GM18861 (cell line): ENCODE measurements around the gene ENTREP1.

ENCODE experiments used
- ATAC-seq: cut with Tn5 transposase; IDR thresholded peaks from one replicate; pipeline ENCODE4 v1.9.1; 2021; ENCODE audit not compliant: unreplicated experiment

The ENTREP1 gene

DNA sequence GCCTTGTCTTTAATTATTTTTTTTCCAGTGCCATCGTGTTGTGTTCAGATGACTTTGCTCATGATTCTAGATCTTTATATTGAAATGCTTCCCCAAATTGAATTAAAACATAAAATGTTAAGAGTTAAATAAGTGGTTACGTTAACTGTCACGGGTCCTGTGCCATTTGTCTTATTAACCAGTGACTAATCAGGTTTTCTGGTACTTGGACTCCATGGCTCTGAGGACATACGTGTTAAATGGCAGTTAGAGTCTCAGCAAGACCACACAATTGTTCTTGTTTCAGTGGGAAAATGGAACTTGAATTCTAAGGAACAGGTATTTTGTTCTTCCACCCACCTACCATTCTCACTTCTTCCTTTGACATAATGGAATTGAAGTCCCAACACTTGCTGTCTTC is 32.8 kb downstream of the ENTREP1 start:
- no peak for ATAC-seq

DNA sequence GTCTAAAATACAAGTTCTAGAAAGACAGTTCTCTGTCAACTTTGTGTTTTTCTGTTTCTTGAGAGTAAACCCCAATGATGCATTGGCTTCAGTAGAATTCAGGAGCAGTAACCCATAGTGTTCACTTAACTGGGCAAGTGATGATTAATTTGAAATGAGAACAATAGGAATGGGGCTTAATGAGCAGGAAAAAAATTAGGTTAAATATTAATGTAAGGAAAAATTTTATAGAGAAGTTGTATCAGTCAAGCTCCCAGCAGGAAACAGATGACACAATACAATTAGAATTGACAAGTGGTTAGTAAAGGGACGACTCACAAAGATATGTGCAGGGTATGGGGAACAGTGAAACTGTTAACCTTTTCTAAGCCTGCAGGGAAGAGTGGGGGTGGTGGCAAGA is 38.2 kb downstream of the ENTREP1 start:
- no peak for ATAC-seq

DNA sequence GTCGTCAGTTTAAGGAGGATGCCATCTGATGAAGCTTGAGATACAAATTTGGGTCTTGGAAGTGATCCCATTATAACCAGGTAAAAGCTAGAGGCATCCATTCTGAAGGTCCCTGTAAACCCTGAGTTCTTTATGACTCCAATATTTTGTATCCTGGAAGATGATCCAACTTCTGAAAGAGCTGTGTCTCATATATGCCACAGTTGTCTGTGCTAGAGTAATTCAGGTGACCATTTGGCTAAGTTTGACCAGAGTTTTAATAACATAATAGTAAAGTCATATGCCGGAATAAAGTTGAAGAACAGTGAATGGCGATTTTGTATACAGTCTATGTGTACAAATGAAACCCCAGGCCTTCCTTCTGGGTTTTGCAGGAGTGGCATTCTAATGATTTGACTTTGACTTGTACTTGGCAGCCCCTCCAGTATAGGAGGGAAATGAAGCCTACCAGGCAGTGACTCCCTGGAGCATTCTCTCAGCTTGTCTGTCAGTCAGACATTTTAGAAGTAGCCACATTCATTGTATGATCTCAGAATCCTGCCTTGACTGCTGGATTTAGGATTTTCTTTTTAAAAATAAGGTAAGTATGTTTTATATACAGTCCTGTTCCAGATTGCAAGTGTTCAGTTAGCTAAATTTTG is 39.6 kb downstream of the ENTREP1 start:
- no peak for ATAC-seq

DNA sequence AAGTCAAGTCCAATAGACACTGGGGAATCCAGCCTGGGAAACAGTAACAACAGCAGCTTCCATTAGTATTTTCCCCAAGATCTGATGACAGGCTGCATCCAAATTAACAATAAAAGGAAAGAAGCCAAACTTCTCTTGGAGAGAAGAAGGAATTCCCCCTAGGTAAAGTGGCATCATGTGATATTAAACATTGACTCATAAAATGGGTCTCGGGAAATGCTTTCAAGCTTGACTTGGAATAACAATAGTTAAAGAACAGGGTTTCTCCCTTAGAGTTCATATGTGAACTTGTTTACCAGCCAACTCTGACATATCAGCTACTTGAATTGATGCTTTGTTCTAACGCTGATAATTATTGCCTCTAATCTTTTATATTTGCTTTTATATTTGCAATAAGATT is 45.4 kb downstream of the ENTREP1 start:
- no peak for ATAC-seq

DNA sequence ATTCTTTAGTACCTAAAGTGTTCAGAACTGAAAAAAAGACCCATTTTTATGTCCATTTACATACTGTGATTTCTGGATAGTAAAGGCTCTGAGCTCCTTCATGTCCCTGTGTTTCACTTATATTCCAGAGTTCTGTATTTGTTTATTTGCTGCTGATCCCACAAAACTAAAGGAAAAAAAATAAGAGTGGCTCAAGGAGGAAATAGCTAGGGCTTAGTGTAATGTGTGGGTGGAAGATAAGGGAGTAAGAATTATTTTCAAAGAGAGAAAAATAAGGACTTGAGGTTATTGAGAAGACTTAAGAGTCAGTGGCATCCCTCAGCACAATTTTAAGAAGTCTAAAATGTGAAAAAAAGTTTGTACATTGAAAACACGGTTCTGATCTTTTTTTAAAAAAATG is 46.0 kb downstream of the ENTREP1 start:
- no peak for ATAC-seq

DNA sequence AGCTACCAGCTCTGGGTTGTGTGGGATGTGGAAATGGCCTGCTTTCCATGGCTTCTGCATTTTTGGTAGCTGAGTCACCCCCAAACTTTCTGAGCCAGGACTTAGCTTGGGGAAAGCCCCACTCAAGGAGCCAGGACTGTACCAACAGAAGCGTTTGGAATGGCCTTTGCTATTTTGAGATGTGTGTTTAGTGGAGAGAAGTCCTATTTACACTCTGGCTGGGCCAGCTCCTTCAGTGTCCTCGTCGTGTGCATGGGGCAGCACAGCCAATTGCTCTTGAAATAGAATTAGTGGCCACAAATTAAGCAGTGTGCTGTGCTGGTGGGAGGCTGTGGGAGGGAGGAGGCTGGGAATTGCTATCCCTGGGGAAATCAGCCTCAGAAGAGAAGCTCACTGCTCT is 51.6 kb downstream of the ENTREP1 start:
- no peak for ATAC-seq

DNA sequence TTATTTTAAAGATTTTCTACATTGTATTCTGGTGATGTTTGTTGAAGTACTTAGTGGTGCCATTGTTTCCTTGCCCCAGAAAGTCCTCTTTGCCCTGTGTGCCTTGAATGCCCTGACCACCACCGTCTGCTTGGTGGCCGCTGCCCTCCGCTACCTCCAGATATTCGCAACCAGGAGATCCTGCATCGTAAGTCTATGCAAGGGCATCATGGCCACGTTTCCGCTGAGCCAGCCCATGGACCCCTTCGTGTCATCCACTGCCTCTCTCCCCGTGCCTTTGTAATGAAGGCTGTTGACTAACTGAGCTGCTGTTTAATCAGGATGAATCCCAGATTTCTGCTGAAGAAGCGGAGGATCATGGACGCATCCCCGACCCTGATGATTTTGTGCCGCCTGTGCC is 52.3 kb downstream of the ENTREP1 start:
- no peak for ATAC-seq

DNA sequence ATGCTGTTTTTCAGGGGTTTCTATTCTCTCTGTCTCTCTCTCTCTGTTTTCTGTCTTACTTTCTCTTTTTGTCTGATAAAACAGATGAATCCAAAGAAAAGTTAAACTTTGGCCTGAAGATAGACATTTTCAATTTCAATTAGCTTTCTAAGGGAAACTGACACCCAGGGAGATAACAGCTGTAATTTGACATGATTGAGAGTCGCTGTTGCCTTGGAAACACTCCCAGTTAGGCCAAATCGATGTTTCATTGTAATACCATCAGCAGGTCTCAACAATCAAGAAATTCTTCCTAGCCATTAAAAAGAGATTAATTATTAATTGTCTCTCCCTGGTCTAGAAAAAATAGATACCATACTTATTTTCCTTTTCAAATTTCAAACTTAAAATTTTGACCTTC is 53.0 kb downstream of the ENTREP1 start:
- ATAC-seq, result no peak

DNA sequence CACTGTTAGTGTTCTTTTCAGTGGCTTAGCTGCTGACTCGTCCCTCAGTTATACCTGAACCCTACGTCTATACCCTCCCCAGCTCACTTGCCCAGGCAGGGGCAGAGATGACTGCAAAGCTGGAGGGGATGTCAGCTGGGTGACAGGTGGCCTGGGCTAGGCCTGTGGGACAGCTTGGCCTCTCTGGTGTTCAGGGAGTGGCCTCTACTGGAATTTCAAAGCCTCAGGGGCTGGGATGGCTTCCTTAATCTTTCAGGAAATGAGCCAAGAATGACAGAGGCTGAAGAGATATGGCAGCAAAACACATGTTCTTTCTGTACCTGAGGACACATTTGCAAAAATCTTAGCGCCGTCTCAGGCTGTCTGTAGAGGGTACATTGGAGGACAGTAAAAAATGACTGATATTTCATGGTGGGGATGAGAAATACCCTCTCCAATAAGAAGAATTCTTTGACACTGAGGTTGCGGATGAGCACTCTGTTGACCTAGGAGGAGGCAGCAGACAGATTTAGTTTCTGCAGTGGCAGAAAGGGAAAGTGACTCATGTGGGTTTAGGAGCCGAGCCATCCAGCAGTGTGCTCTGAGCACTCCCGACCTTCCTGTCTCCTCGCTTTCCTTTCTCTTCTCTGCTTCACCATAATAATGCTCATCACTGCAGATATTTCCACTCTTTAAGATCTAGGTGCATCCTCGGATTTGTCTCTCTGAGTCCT is 54.4 kb downstream of the ENTREP1 start:
- ATAC-seq, result no peak

DNA sequence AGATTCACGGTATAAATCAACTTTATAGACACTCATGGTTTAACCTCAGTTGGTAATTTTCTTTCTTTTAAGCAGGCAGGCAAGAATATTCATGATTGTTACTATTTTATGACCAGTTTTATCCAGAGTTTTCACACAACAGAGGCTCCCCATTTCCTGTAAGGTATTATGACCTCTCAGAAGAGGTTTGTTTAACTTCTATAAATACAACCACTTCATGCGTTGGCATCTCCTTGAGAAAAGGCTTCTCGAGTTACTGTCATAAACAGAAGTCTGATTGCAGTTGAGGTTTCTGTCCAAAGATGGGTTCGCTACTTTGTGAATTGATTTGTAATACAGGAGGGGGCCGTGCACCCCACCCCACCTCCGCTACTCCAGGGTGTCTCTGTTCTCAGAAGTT is 55.3 kb downstream of the ENTREP1 start:
- no peak for ATAC-seq

DNA sequence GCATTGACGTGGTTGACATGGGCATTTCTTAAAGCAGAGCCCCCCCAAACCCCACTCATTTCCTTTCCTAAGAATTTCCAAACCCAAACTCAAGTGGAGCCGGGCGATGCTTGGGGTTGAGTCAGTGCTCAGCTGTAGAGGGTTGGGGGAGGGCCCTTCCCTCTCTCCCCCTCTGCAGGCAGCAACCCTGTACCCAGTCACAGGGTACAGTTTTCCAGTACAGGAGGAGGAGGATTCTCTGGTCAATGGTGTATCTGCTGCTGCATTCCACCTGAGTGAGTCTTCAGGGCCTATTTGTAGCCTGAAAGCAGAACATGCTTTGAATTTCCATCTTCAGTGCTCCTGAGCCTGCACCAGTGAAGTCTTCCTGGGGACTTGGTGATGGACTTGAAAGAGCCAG is 55.8 kb downstream of the ENTREP1 start:
- ATAC-seq, result no peak

DNA sequence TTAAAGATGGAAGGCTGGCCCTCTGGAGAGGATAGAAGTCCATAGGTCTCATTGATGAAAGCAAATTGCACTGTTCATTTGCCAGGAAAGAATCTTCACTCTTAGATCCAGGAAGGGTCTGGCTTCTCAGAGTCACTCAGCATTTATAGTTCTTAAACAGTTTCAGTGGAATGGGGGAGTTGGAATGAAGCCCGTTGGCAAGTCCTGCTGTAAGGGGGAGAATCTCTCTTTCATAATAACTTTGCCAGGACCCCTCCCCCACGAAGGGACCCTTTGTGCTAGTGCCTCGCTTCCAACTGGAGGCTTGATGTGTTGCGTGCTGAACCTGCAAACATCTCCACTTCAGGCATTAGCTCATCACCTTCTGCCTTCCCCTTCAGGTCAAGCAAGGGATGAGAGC is 57.1 kb downstream of the ENTREP1 start:
- ATAC-seq, result no peak

DNA sequence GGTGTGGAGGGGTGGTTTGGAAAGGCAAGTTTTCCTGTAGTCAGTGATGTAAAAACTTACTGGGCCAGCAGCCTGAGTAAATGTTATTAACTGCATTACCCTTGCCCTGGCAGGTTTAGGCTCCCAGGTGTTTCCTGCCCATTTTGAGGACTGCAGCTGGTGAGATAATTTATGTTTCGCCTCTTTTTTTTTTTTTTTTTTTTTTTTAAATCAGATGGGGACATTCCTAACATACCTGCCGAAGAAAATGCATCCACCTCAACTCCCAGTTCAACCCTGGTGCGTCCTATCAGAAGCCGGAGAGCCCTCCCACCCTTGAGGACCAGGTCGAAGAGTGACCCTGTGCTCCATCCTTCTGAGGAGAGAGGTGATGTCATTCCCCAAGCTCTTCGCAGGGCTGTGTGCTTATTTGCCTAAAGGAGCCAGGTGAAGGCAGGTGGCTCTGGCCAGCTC is 60.6 kb downstream of the ENTREP1 start:
- ATAC-seq, result no peak

DNA sequence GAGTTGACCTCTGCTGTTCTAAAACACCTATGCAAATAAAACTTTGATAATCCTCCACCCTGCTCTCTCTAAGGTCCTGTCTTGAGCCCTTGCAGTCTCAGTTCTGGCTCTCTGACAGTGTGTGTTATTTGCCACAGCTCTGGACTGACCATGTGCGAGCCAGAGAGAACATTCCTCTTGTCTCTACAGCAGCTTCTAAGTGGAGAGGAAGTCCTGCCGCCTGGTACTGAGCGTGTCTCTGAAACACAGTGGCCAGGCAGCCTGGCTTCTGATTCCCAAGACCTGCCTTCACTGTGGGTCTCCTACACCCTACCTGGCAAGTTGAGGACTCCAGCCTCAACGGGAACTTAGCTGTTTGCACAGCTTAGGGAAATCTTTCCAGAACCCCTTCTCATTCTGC is 61.6 kb downstream of the ENTREP1 start:
- no peak for ATAC-seq

DNA sequence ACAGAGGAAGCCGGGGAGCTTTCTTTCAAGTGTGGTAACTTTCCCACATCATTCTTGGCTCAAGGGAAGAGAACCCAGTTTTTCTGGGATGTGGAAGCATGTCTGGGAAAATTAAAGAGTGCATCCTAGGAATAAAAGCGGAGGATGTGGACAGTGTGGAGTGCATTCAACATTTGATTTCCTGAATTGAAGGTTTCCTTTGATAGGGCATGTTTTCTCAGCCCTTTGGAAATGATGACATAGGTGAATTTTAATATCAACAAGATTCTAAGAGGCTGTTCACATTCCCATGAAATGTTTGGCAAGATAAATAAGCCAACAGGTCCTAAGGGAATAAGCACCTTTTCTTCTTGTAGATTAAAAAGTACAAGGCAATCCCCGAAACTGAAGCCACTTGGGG is 63.6 kb downstream of the ENTREP1 start:
- ATAC-seq, result no peak

DNA sequence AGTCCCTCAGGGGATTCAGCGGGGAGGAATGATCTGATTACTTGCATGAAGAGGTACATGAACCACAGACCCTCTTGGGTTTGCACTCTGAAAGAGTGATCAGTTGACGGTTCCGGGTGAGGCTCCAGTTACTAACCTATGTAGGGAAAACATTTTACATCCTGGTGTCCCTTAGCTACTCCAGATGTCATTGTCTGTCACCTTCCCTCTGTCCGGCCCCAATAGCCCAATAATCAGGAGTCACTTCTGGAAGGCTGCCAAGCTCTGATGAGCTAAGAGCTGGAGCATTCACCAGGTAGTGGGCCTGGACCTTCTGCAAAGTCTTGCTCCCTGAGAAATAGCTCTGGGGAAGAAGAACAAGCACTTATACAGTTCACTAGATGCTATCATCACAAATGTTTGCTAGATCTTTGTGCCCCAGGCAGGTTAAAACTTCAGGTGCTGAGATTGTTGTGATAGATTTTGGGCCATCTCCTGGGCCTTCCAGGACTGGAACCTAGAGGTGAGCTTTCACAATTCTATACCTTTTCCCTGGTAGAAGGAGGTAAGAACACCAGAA is 64.5 kb downstream of the ENTREP1 start:
- ATAC-seq, result no peak

DNA sequence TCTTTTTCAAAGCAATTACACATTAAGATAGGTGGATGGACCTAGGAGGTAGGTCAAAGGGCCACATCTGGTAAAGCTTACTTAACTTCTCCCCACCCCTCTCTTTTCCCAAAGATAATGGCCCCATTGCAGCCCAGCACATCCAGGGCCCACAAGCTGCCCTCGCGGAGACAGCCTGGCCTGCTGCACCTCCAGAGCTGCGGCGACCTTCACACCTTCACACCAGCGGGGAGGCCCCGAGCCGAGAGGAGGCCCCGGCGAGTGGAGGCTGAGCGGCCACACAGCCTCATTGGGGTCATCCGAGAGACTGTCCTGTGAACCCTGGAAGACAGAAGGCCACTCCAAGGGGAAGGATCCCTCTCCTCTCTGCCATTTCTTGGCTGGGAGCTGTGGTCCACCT is 66.5 kb downstream of the ENTREP1 start:
- ATAC-seq, result no peak

DNA sequence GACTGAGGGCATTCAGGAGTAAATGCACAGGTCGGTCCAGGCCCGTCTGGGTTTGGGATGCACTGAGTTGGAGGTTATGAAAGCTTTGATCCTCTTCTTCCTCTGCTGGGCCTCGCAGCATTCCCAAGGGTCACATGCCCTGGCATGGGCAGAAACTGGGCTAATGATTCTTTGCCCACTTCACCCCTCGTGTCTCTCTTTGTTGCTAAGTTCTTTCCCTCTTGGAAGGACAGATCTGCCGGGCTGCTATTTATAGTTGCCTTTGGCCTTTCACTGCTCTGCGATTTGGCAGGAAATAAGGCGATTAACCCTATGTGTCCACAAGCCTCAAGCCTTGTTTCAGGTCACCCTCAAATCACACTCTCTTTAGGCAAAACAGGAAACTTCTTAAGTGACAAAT is 66.9 kb downstream of the ENTREP1 start:
- ATAC-seq, result no peak

DNA sequence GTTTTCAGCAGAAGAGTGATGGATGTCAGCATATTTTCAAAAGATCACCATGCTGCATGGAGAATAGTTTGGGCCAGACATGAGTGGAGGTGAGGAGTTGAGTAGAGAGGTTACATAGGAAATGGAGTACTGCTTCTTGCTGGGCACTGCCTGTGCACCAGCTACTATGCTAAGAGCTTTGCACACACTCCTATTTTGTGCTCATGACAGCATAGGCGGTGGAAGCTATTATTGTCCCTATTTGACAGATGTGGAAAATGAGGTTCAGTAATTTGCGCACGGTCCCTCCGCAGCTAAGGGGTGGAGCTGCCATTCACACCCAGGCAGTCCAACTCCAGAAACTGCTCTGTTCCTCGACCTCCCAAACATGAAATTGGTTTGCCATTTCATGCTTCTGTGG is 67.8 kb downstream of the ENTREP1 start:
- ATAC-seq, result no peak

DNA sequence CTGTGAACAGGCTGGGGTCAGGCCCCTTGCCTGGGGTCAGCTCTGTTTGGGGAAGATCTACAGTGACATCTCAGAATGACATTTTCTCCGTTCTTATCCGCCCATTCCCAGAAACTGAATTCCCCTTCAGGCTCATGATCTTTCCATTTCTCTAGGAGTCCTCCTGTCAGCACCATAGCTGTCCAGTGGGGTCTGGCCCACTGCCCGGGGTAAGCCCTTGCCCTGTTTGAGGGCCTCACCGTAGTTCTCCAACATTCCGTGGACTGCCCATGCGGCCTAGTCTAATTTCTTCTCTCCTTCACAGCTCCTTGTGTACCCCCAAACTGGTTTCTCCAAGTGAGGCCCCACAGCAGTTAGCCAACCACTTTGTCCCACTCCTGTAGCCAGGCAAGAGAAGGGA is 68.4 kb downstream of the ENTREP1 start:
- ATAC-seq, result no peak

DNA sequence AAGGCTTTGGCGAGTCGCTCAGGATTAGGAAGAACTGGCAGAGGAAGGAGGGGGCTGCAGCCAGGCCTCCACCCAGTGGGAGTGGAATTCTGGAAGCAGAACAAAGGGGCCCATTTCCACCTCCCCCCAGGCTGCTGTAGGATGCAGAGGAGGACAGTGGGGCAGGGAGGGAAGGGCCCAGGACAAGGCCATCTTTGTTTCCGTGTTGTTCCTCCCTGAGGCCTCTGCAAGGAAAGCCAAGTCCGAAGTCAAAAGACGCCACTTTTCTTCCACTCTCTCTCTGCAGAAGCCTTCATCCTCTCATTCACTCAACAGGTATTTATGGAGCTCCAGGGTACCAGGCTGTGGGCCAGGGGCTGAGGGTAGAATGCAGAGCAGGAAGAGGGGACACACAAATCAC is 70.7 kb downstream of the ENTREP1 start:
- ATAC-seq, result no peak

DNA sequence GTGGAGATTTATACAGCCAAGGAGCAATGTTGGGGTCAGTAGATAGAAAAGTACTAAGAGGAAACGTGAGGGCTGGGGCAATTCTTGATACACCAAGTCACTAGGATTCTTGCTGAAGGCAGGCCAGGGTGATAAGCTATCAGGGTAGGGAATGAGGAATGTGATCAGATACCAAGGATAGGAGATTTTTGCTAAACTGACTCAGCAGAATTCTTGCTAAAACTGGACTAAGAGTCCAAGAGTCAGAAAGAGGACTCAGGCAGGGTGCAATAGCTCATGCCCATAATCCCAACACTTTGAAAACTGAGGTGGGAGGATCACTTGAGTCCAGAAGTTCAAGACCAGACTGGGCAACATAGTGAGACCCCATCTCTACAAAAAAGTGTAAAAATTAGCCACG is 71.7 kb downstream of the ENTREP1 start:
- no peak for ATAC-seq
